Loucy (cell line): ENCODE results near the gene NEURL4.

ENCODE experiments used
- CTCF ChIP-seq: fragments of 200-600 bp; sonication (generic); conservative IDR thresholded peaks from 2 replicates; pipeline ENCODE4 v1.5.1; 2014; ENCODE audit warnings: mild to moderate bottlenecking, antibody characterized with exemption, low read length
- EZH2phosphoT487 ChIP-seq: fragments of 200-600 bp; IDR thresholded peaks from 2 replicates; pipeline ENCODE4 v1.6.1; 2018; ENCODE audit warnings: antibody characterized with exemption, mild to moderate bottlenecking, moderate library complexity, borderline replicate concordance

- TF ChIP-seq CTCF, result no peak
- TF ChIP-seq EZH2phosphoT487, result no peak
Observed at GRCh38 chr17:7309628-7310027, 19.5 kb downstream of the NEURL4 start.
